ENCODE measurements around the gene CRACR2B.

The CRACR2B gene

DNA sequence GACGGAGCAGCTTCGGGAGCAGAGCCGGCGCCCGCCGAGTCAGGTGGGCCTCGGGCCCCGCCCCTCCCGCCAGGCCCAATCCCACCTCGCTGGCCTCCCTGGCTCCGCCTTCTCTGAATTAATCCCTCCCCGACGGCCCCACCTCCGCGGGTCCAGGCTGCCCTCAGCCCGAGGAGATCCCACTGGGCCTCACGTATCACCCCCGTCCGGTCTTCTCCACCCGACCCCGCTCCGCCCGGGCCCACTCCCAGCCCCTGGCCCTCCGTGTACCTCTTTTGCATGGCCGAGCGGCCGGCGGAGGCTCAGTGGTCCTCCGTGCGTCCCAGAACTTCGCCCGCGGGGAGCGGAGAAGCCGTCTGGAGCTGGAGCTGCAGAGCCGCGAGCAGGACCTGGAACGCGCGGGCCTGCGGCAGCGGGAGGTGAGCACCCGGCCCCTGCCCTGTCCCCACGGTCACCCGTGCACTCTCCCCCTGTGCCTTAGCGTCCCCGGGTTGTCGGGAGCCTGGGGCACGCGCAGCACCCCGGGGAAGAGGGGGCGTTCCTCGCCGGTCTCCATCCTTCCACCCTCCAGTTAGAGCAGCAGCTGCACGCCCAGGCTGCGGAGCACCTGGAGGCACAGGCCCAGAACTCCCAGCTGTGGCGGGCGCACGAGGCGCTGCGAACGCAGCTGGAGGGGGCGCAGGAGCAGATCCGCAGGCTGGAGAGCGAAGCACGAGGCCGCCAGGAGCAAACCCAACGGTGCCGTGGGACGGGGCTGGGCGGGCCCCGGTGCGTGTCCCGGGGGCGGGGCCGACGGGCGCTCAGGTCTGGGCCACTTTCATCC is 2.8 kb downstream of the CRACR2B start:
- Histone ChIP-seq H3K27me3 (ENCODE audit: insufficient read depth, low read length, poor library complexity, severe bottlenecking) (no peaks in the 10 kb centered on the region), H3K9me3 (ENCODE audit: insufficient read depth, low read depth, low read length) (no peaks in the 10 kb centered on the region), H3K4me2 (ENCODE audit: low read depth, low read length, poor library complexity, severe bottlenecking) (no peak overlapping the region), H4K20me1 (ENCODE audit: insufficient read depth, low read length, poor library complexity, severe bottlenecking) (peaks cover 3% of the 10 kb centered on the region), H3K9me2 (replicated peaks; ENCODE audit: low read depth, low read length) (no peaks in the 10 kb centered on the region), H3K4me3 (ENCODE audit: low read length, poor library complexity, severe bottlenecking) (no peak overlapping the region), H3K36me3 (ENCODE audit: insufficient read depth, low read length) (no peaks in the 10 kb centered on the region), H2AFZ (ENCODE audit: low read length) (no peak overlapping the region), H3K9ac (ENCODE audit: low read depth, low read length, poor library complexity, severe bottlenecking) (no peak overlapping the region), H3F3A (ENCODE audit: low read depth) (no peaks in the 10 kb centered on the region), H3K79me2 (ENCODE audit: insufficient read depth, low read length) (peaks cover 11% of the 10 kb centered on the region; the same call in 1 of the 2 replicates), H3K4me1 (ENCODE audit: insufficient read depth, low read length, poor library complexity, severe bottlenecking) (peaks cover 37% of the 10 kb centered on the region)
- TF ChIP-seq EZH2phosphoT487 (IDR thresholded peaks at IDR 0.05; ENCODE audit: borderline replicate concordance): no peak
- TF ChIP-seq, protein P1, sequence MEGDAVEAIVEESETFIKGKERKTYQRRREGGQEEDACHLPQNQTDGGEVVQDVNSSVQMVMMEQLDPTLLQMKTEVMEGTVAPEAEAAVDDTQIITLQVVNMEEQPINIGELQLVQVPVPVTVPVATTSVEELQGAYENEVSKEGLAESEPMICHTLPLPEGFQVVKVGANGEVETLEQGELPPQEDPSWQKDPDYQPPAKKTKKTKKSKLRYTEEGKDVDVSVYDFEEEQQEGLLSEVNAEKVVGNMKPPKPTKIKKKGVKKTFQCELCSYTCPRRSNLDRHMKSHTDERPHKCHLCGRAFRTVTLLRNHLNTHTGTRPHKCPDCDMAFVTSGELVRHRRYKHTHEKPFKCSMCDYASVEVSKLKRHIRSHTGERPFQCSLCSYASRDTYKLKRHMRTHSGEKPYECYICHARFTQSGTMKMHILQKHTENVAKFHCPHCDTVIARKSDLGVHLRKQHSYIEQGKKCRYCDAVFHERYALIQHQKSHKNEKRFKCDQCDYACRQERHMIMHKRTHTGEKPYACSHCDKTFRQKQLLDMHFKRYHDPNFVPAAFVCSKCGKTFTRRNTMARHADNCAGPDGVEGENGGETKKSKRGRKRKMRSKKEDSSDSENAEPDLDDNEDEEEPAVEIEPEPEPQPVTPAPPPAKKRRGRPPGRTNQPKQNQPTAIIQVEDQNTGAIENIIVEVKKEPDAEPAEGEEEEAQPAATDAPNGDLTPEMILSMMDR (conservative IDR thresholded peaks at IDR 0.05; ENCODE audit: low read length): no peak

DNA sequence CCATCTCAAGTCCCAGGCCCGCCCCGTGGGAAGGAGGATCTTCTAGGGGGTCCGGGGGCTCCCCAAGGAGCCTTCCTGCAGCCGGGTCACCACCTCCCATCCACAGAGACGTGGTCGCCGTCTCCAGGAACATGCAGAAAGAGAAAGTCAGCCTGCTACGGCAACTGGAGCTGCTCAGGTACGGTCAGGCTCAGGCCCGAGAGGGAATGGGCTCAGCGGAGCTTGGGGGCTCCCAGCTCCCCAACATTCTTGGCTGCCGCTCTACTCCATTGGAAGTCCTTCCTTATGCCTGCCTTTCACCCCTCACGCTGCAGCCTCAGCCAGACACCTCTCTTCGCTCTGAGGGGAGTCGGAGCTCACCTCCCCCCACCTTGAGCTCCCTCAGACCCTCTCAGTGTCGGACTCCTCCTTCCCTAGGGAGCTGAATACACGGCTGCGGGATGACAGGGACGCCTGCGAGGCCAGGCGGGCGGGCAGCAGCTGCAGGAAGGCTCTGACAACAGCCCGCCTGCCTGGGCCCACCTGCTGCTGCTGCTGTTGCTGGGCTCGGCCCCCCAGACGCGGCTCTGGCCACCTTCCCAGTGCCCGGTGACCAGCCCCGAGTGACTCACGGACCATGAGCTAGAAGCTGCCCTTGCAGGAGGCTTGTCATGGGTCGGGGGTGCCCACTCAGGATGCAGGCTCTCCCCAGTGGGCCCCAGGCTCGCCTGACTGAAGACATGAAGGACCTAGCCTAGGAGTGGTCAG is 3.6 kb downstream of the CRACR2B start:
- Histone ChIP-seq H3K36me3 (ENCODE audit: insufficient read depth, low read length) (no peaks in the 10 kb centered on the region), H3K4me2 (ENCODE audit: low read depth, low read length, poor library complexity, severe bottlenecking) (no peak overlapping the region), H3K27me3 (ENCODE audit: insufficient read depth, low read length, poor library complexity, severe bottlenecking) (no peaks in the 10 kb centered on the region), H3K4me1 (ENCODE audit: insufficient read depth, low read length, poor library complexity, severe bottlenecking) (peaks cover 29% of the 10 kb centered on the region), H4K20me1 (ENCODE audit: insufficient read depth, low read length, poor library complexity, severe bottlenecking) (peaks cover 5% of the 10 kb centered on the region), H3K9me3 (ENCODE audit: insufficient read depth, low read depth, low read length) (no peaks in the 10 kb centered on the region), H3K9me2 (replicated peaks; ENCODE audit: low read depth, low read length) (no peaks in the 10 kb centered on the region), H3F3A (ENCODE audit: low read depth) (no peaks in the 10 kb centered on the region), H3K4me3 (ENCODE audit: low read length, poor library complexity, severe bottlenecking) (no peak overlapping the region), H3K79me2 (ENCODE audit: insufficient read depth, low read length) (peaks cover 11% of the 10 kb centered on the region; the same call in 1 of the 2 replicates), H3K9ac (ENCODE audit: low read depth, low read length, poor library complexity, severe bottlenecking) (no peak overlapping the region), H2AFZ (ENCODE audit: low read length) (no peak overlapping the region)
- no peak for TF ChIP-seq EZH2phosphoT487 (IDR thresholded peaks at IDR 0.05; ENCODE audit: borderline replicate concordance)
- TF ChIP-seq, protein P1 (conservative IDR thresholded peaks at IDR 0.05; ENCODE audit: low read length): no peak

DNA sequence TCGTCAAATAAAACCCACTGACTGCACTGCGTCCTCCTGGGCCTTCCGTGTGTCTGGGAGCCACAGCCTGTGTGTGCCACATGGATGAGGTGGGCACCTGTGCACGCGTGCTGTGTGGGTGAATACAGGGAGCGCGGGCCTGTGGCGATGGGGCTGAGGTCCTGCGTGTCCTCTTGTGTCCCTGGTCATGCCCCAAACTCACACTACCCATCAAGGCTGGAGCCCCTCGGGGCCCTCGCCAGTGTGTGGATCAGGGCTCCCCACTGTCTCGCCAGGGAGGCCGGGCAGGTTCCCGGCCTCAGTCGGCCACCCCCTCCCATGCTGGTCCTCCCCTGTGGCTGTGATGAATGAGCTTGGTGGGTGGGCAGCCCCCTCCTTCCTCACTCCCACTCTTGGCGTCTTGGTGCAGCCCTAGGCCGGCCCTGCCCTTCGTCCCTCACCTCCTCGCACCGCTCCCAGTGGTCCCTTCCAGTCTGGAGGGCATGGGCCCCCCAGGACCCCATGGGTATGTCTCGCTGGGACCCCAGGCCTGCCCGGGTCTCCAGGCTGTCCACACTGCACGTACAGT is 4.3 kb downstream of the CRACR2B start:
- peak overlapping the region; percentile 77 for H3K9ac ChIP-seq (ENCODE audit: low read depth, low read length, poor library complexity, severe bottlenecking)
- H3K36me3 ChIP-seq (ENCODE audit: insufficient read depth, low read length): no peaks in the 10 kb centered on the region
- H2AFZ ChIP-seq (ENCODE audit: low read length): no peak overlapping the region
- H3K4me2 ChIP-seq (ENCODE audit: low read depth, low read length, poor library complexity, severe bottlenecking): peak overlapping the region; percentile 76
- no peaks in the 10 kb centered on the region for H3K9me2 ChIP-seq (replicated peaks; ENCODE audit: low read depth, low read length)
- peaks cover 11% of the 10 kb centered on the region; the same call in 1 of the 2 replicates for H3K79me2 ChIP-seq (ENCODE audit: insufficient read depth, low read length)
- no peaks in the 10 kb centered on the region for H3K27me3 ChIP-seq (ENCODE audit: insufficient read depth, low read length, poor library complexity, severe bottlenecking)
- no peaks in the 10 kb centered on the region for H3F3A ChIP-seq (ENCODE audit: low read depth)
- H4K20me1 ChIP-seq (ENCODE audit: insufficient read depth, low read length, poor library complexity, severe bottlenecking): peaks cover 5% of the 10 kb centered on the region
- H3K4me1 ChIP-seq (ENCODE audit: insufficient read depth, low read length, poor library complexity, severe bottlenecking): peaks cover 26% of the 10 kb centered on the region
- TF ChIP-seq, protein P1 (conservative IDR thresholded peaks at IDR 0.05; ENCODE audit: low read length): no peak
- no peak for TF ChIP-seq EZH2phosphoT487 (IDR thresholded peaks at IDR 0.05; ENCODE audit: borderline replicate concordance)
- H3K9me3 ChIP-seq (ENCODE audit: insufficient read depth, low read depth, low read length): no peaks in the 10 kb centered on the region
- peak overlapping the region; percentile 77 for H3K4me3 ChIP-seq (ENCODE audit: low read length, poor library complexity, severe bottlenecking)

Measured in Loucy (cell line).